EH (cell line): ENCODE data around the gene ABCC4.

Experiments used
- DNase-seq: peaks from one replicate; pipeline ENCODE4 v3.0.0-alpha.2; 2015; ENCODE audit warnings: low read depth

The ABCC4 gene

DNA sequence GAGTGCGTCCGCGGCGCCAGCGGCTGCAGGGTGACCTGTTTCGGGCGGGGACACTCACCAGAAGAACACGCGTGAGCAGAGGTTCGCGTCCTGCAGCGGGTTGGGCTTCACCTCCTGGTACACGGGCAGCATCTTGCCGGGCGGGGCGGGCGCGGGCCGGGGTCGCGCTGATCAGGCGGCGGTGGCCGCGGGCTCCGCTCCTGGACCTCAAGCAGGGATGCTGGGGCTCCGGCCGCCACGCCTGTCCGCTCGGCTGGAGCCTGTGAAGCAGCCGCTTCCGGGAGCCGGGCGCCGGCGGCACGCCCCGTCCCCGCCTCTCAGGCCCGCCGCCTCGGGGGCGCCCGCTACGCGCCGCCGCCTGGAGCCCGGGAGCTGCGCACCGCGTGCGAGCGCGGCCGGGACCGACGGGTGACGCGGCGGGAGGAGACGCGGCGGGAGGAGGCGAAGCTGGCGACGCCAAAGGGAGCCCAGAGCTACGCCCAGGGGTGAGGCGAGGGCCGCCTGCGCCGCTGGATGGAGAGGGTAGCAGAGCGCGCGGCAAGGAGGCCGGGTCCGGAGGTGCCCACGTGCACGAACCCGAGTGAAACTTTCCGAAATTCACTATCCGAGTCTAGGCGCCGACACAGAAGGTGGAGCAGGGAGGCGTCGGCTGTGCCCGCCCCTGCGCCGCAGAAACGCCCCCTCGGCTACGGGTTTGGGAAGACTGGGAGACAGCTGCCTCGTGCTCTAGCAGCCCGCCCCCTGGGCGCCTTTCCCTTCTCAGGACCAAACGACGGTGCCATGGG, at the start of gene ABCC4:
ABCC4 (minus strand) TSS at position 269 of the 785 bp plus-strand sequence; CDS start at position 132, 137 bp downstream.
- peak; percentile 82 for DNase-seq

- DNase-seq: peak; percentile 19
Measured at GRCh38 chr13:95349267-95349666, 48.0 kb upstream of the ABCC4 start.

DNA sequence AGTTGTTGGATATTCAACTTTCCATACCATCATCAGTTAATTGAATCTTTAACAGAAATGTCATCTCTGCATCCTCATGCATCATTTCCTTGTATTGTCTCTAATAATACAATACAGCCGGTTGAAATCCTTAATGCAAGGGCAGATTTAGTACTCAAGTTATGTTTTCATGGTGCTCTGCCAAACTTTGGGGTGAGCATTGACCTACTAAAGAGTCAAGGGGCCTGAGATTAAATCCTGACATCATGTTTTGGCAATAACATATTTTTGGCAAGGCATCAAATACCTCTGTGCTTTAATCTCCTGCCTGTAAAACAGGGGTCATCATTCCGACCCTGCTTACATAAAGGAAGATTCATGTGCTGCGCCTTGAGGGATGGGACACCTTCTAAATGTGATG, 42.7 kb upstream of the ABCC4 start:
- DNase-seq: no peak

- peak; percentile 55 for DNase-seq
Measured at GRCh38 chr13:95341441-95341840, 40.2 kb upstream of the ABCC4 start.

DNA sequence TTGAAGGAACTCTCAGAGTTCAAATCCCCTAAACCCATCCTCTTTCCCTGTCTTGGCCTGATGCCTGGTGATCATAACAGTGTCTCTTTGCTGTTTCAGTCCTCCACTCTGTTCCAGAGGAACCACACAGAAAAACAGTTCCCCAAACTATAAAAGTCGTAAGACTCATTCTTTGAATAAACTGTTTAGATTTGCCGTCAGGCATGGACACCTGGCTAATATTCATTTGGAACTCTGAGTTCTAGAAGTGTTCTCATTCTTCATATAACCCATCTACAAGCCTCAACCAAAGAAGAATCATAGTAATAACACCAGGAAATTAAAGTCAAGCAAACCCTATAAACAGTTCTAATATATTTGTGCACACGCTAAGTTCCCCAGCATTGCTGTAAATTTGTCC, 37.7 kb upstream of the ABCC4 start:
- DNase-seq: no peak

DNA sequence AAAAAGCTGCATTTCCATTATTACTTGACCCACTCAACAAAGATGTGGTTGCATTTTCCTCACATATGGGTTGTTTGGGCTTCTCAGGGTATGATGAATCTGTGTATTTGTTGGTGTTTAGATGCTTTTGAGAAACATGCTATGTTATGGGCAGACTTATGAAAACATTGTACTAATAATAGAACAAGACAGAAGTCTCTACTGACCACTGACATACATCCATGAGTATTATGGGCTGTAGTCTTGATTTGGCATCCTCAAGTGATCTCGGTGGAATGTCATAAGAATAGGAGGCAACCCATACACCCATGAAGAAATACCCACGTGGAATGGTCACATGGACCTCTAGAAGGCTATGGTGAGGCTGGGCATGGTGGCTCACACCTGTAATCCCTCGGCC, 36.3 kb upstream of the ABCC4 start:
- DNase-seq: no peak

- no peak for DNase-seq
Measured at GRCh38 chr13:95335667-95336066, 34.4 kb upstream of the ABCC4 start.

GRCh38 chr13:95328386-95328785, 27.1 kb upstream of the ABCC4 start:
- DNase-seq: no peak

GRCh38 chr13:95327190-95327589, 25.9 kb upstream of the ABCC4 start:
- no peak for DNase-seq

DNA sequence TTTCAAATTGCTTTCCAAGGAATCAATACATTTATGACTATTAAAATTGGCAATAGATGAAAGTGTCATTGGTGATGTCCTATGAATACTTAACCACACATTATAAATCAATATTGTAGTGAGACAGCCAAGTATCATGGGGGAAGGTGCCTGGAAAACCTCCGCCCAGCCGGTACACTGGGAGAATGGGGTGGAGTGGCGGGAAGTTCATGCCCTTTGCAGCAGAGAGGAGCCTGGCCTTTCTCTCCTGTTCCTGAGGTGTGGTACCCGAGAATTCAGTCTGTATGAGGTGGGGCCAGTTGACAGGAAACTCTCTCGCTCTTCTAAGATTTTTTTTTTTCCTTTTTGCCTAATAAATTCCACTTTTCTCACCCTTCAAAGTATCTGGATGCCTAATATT, 25.4 kb upstream of the ABCC4 start:
- DNase-seq: no peak

DNA sequence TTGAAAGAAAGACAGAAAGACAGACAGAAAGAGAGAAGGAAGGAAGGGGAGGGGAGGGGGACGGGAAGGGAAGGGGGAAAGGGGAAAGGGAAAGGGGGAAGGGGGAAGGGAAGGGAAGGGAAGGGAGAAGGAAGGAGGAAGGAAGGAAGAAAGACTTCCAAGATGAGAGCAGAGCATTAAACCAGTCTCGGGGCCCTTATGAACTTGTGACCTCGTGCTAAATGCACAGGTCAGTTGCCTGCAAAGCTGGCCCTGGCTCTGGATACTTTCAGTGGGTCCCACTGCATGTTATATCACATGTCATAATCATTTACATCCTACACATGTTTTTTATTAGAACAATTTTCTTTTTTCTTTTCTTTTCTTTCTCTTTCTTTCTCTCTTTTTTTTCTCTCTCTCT, 24.2 kb upstream of the ABCC4 start:
- no peak for DNase-seq

DNA sequence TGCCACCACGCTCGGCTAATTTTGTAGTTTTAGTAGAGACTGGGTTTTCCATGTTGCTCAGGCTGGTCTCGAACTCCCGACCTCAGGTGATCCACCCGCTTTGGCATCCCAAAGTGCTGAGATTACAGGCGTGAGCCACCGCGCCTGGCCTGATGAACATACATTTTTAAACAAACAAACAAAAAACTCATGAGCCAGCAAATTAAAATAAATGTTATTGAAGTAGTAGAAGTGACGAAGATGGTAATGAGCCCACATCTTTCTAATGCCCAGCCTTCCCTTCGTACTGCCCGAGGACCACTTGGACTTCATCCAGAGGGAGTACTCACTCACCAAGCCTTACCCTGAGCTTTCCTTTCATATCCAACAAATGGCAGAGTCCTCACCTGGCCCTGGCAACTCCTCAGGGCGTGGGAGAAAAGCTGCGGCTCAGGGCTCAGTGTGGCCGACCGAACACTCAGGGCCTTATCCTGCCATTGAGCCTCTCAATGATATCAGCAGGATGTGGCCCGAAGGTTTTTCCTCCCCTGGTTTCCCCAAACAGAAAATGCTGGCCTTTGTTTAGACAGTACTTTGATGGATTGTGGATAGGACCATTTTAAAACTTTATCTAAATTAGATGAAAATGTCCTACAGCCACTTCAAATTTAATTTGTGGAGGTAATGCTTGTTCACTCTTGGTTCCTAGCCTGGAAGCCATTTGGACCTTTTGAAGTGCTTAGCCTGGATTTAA, 22.8 kb upstream of the ABCC4 start:
- DNase-seq: no peak

- no peak for DNase-seq
Measured at GRCh38 chr13:95319551-95320274, 18.5 kb upstream of the ABCC4 start.

GRCh38 chr13:95317039-95317989, 16.1 kb upstream of the ABCC4 start:
- peak; percentile 48 for DNase-seq

- DNase-seq: no peak
Measured at GRCh38 chr13:95315752-95316151, 14.5 kb upstream of the ABCC4 start.

GRCh38 chr13:95307507-95307906, 6.3 kb upstream of the ABCC4 start:
- no peak for DNase-seq

DNA sequence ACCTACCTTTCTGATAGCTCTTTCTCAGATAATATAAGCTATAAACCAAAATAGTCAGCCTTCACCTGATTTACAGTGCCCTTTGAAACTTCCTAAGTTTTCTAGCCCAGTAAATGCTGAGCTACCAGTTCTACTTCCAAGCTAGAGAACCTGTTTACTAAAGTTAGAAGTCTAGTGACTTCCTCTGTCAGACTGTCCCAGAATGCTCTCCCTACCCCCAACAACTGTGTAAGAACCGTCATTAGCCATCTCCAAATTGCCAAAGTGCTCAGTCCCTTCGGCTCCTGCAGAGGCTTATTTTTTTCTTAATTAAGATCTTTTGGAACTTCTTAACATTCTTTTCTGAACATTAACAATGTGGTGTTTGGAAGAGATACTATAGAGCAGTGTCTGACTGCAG, 3.2 kb upstream of the ABCC4 start:
- no peak for DNase-seq

GRCh38 chr13:95301968-95302393, 730 bp upstream of the ABCC4 start:
- DNase-seq: no peak

DNA sequence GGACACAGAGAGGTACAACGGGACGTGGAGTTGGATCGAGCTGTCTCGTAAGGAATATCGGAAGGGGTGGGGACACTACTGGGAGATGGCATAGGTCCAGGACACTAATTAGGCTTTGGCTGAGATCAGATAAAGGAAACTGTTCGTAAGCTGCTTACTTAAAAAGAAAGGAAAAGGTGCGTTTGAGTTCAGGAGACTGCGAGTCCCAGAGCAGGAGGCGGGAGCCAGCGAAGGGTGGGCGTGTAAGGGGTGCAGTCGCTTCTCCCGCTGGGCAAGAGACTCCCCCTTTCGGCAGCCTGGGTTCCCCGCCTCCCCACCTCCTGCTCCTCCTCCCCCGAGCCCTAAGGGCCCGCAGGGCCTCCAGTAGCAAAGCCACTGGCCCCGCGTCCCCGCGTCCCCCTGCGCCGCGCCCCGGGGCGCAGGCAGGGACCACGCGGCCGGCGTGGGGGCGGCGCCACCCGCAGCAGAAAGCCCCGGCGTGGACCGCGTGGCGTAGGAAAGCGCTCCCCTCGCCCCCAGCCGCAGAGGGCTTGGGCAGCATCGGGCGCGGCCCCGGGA, 547 bp downstream of the ABCC4 start:
- peak; percentile 65 for DNase-seq

DNA sequence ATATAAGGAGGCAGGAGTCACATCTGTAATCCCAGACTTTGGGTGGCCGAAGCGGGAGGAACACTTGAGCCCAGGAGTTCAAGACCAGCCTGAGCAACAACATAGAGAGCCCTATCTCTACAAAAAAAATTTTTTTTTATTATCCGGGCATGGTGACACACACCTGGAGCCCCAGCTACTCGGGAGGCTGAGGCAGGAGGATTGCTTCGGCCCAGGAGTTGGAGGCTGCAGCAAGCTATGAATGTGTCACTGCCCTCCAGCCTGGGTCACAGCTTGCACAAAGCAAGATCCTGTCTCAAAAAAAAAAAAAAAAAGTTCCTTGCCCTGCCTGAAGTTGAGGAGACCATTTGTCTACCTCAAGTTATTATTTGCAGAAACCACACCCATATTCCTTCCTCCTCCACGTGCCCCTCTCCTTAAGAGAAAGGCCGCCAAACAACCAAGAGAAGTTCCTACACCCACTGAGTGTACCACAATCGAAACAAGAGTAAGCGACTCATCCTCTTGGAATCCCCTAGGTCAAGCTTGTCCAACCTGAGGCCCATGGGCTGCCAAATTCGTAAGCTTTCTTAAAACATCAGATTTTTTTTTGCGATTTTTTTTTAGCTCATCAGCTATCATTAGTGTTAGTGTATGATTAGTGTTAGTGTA, 2.2 kb downstream of the ABCC4 start:
- DNase-seq: peak; percentile 72
